OCI-LY3 (cell line): ENCODE measurements around the gene TRIO.

ENCODE experiments used
- H2AFZ ChIP-seq: fragments of 200-600, 300-600 bp; shearing (Covaris generic); 2 replicates; pipeline ENCODE4 v1.6.0; 2014; ENCODE audit warnings: antibody characterized with exemption, low read depth, low read length
- H3K27ac ChIP-seq: fragments of 200-600, 300-600 bp; sonication (generic); 2 replicates; pipeline ENCODE4 v1.5.1; 2014; ENCODE audit warnings: mild to moderate bottlenecking, low read length, moderate library complexity, mixed read lengths
- H3K27me3 ChIP-seq: fragments of 200-600, 300-600 bp; sonication (generic); 2 replicates; pipeline ENCODE4 v1.6.1; 2014; ENCODE audit warnings: low read depth, low read length, mixed read lengths
- H3K36me3 ChIP-seq: fragments of 200-600, 300-600 bp; sonication (generic); replicated peaks from 2 replicates; pipeline ENCODE3; 2014; ENCODE audit warnings: low read depth, low read length, mixed read lengths
- H3K4me1 ChIP-seq: fragments of 300-600, 200-600 bp; sonication (generic); 2 replicates; pipeline ENCODE4 v1.6.1; 2014; ENCODE audit warnings: low read length, mixed read lengths
- H3K4me2 ChIP-seq: fragments of 200-600, 300-600 bp; sonication (generic); 2 replicates; pipeline ENCODE4 v1.6.1; 2014; ENCODE audit warnings: low read length, mixed read lengths
- H3K4me3 ChIP-seq: fragments of 300-600, 200-600 bp; sonication (generic); 2 replicates; pipeline ENCODE4 v1.5.1; 2014; ENCODE audit warnings: antibody characterized with exemption, mild to moderate bottlenecking, low read length, moderate library complexity
- H3K79me2 ChIP-seq: fragments of 300-600, 200-600 bp; shearing (Covaris generic); 2 replicates; pipeline ENCODE4 v1.6.1; 2014; ENCODE audit warnings: mild to moderate bottlenecking, low read length, mixed read lengths
- H3K9ac ChIP-seq: fragments of 300-600, 200-600 bp; shearing (Covaris generic); 2 replicates; pipeline ENCODE4 v1.6.0; 2014; ENCODE audit warnings: mild to moderate bottlenecking, low read length, moderate library complexity
- H3K9me3 ChIP-seq: fragments of 200-600, 300-600 bp; shearing (Covaris generic); 2 replicates; pipeline ENCODE4 v1.6.1; 2014; ENCODE audit warnings: low read length, mixed read lengths; ENCODE audit not compliant: insufficient read depth
- H4K20me1 ChIP-seq: fragments of 200-600, 300-600 bp; sonication (generic); 2 replicates; pipeline ENCODE4 v1.6.1; 2016; ENCODE audit warnings: low read length, mixed read lengths; ENCODE audit not compliant: insufficient read depth
- EZH2phosphoT487 ChIP-seq: fragments of 200-600 bp; shearing (Covaris generic); IDR thresholded peaks from 2 replicates; pipeline ENCODE4 v1.6.1; 2018; ENCODE audit warnings: antibody characterized with exemption, mixed run types, low read depth
- TF ChIP-seq, protein P1 (sequence below): fragments of 200-600, 300-600 bp; sonication (generic); IDR thresholded peaks from 2 replicates; pipeline ENCODE4 v1.5.1; 2014; ENCODE audit warnings: antibody characterized with exemption, low read length, low read depth

The TRIO gene

GRCh38 chr5:14362491-14362890 lies 219.3 kb downstream of the TRIO start:
- H3K4me3 ChIP-seq, result no peak overlapping the region
- no peak for TF ChIP-seq EZH2phosphoT487
- TF ChIP-seq, protein P1, sequence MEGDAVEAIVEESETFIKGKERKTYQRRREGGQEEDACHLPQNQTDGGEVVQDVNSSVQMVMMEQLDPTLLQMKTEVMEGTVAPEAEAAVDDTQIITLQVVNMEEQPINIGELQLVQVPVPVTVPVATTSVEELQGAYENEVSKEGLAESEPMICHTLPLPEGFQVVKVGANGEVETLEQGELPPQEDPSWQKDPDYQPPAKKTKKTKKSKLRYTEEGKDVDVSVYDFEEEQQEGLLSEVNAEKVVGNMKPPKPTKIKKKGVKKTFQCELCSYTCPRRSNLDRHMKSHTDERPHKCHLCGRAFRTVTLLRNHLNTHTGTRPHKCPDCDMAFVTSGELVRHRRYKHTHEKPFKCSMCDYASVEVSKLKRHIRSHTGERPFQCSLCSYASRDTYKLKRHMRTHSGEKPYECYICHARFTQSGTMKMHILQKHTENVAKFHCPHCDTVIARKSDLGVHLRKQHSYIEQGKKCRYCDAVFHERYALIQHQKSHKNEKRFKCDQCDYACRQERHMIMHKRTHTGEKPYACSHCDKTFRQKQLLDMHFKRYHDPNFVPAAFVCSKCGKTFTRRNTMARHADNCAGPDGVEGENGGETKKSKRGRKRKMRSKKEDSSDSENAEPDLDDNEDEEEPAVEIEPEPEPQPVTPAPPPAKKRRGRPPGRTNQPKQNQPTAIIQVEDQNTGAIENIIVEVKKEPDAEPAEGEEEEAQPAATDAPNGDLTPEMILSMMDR, result no peak
- H3K79me2 ChIP-seq, result no peaks in the 10 kb centered on the region
- H4K20me1 ChIP-seq, result no peaks in the 10 kb centered on the region
- H3K4me1 ChIP-seq, result peaks cover 10% of the 10 kb centered on the region
- H3K9me3 ChIP-seq, result no peaks in the 10 kb centered on the region
- H3K27me3 ChIP-seq, result 0 out of 2 replicates have a peak, but pooled peaks cover 4% of the 10 kb centered on the region
- no peak overlapping the region for H2AFZ ChIP-seq
- no peak overlapping the region for H3K9ac ChIP-seq
- H3K27ac ChIP-seq, result no peak overlapping the region
- H3K36me3 ChIP-seq, result no peaks in the 10 kb centered on the region
- H3K4me2 ChIP-seq, result no peak overlapping the region

- peak overlapping the region; percentile 77 for H3K4me2 ChIP-seq
- H4K20me1 ChIP-seq, result no peaks in the 10 kb centered on the region
- H3K36me3 ChIP-seq, result no peaks in the 10 kb centered on the region
- H3K27ac ChIP-seq, result no peak overlapping the region
- H3K27me3 ChIP-seq, result peaks cover 8% of the 10 kb centered on the region; the same call in 1 of the 2 replicates
- no peak overlapping the region for H3K9ac ChIP-seq
- no peaks in the 10 kb centered on the region for H3K79me2 ChIP-seq
- peaks cover 10% of the 10 kb centered on the region for H3K4me1 ChIP-seq
- no peaks in the 10 kb centered on the region for H3K9me3 ChIP-seq
- no peak overlapping the region for H2AFZ ChIP-seq
- peak overlapping the region; percentile 60 for H3K4me3 ChIP-seq
- no peak for TF ChIP-seq EZH2phosphoT487
- TF ChIP-seq, protein P1, result peak; percentile 34
Measured at GRCh38 chr5:14364096-14364495, 221.0 kb downstream of the TRIO start.

GRCh38 chr5:14364576-14365472 lies 221.7 kb downstream of the TRIO start:
- TF ChIP-seq, protein P1, result peak; percentile 62
- no peak for TF ChIP-seq EZH2phosphoT487
- H3K36me3 ChIP-seq, result no peaks in the 10 kb centered on the region

GRCh38 chr5:14365831-14366430 lies 222.8 kb downstream of the TRIO start:
- no peaks in the 10 kb centered on the region for H4K20me1 ChIP-seq
- no peaks in the 10 kb centered on the region for H3K9me3 ChIP-seq
- H3K79me2 ChIP-seq, result no peaks in the 10 kb centered on the region
- H3K4me1 ChIP-seq, result peaks cover 10% of the 10 kb centered on the region
- H3K9ac ChIP-seq, result no peak overlapping the region
- H2AFZ ChIP-seq, result no peak overlapping the region
- H3K4me3 ChIP-seq, result no peak overlapping the region
- peaks cover 8% of the 10 kb centered on the region; the same call in 1 of the 2 replicates for H3K27me3 ChIP-seq
- TF ChIP-seq, protein P1, result no peak
- TF ChIP-seq EZH2phosphoT487, result no peak
- no peak overlapping the region for H3K4me2 ChIP-seq
- no peak overlapping the region for H3K27ac ChIP-seq
- no peaks in the 10 kb centered on the region for H3K36me3 ChIP-seq

More at GRCh38 chr5:14364576-14365472, 221.7 kb downstream of the TRIO start:
- H2AFZ ChIP-seq, result no peak overlapping the region
- no peak overlapping the region for H3K9ac ChIP-seq
- no peak overlapping the region for H3K27ac ChIP-seq
- H3K79me2 ChIP-seq, result no peaks in the 10 kb centered on the region
- peak overlapping the region; percentile 77 for H3K4me2 ChIP-seq
- peaks cover 10% of the 10 kb centered on the region for H3K4me1 ChIP-seq
- no peaks in the 10 kb centered on the region for H3K9me3 ChIP-seq
- H3K4me3 ChIP-seq, result peak overlapping the region; percentile 60
- H4K20me1 ChIP-seq, result no peaks in the 10 kb centered on the region
- peaks cover 8% of the 10 kb centered on the region; the same call in 1 of the 2 replicates for H3K27me3 ChIP-seq
